Upper lobe of right lung (tissue), 1 donor: Measurements from ENCODE around the gene EXD1. TPM values are rescaled to one million over a fixed set of nuclear protein-coding genes. Genes with fewer than 3 reads are reported as not detected.

ENCODE experiments used
- ATAC-seq: fragments of 200-7000 bp; cut with Tn5 transposase; one replicate; pipeline ENCODE4 v1.9.1; 2020; ENCODE audit warnings: mild to moderate bottlenecking, moderate library complexity
- DNase-seq: peaks from one replicate; pipeline ENCODE4 v3.0.0-alpha.2; 2020
- H3K27ac ChIP-seq: fragments of 200-600 bp; one replicate; pipeline ENCODE4 v1.8.0; 2022
- H3K27me3 ChIP-seq: fragments of 200-600 bp; one replicate; pipeline ENCODE4 v1.8.0; 2022; ENCODE audit warnings: mild to moderate bottlenecking
- H3K36me3 ChIP-seq: fragments of 200-600 bp; one replicate; pipeline ENCODE4 v1.8.0; 2022
- H3K4me1 ChIP-seq: fragments of 200-600 bp; one replicate; pipeline ENCODE4 v1.8.0; 2022
- H3K4me3 ChIP-seq: fragments of 200-600 bp; one replicate; pipeline ENCODE4 v1.8.0; 2022; ENCODE audit warnings: mild to moderate bottlenecking
- H3K9me3 ChIP-seq: fragments of 200-600 bp; one replicate; pipeline ENCODE4 v1.8.0; 2022
- CTCF ChIP-seq: fragments of 200-600 bp; IDR thresholded peaks from one replicate; pipeline ENCODE4 v1.8.0; 2022; ENCODE audit warnings: antibody characterized with exemption
- intact Hi-C: fragments of 100-400 bp; cut with DNase I; formaldehyde crosslinking; loops from one replicate; pipeline ENCODE4 v1.11.0; 2022
- total RNA-seq: library from RNA; stranded (reverse); fragmentation: NEBNext Ultra II Directional; extraction: Animal tissue kit (Norgen Biotek cat#: 25700); gene quantifications from one replicate; pipeline ENCODE4 v1.2.1, GENCODE V29; 2021
- donor health status: DM: no; HTN: yes; CAD: no; lungs with severe emphysema.

The EXD1 gene
- total RNA-seq, 1 donor from 2014 or later: not detected

- DNase-seq (no peak), ATAC-seq (no peak)
- no peak for TF ChIP-seq CTCF
- Histone ChIP-seq H3K27me3 (no peaks in the 10 kb centered on the region), H3K36me3 (no peaks in the 10 kb centered on the region), H3K4me1 (peaks cover 9% of the 10 kb centered on the region), H3K4me3 (no peak overlapping the region), H3K27ac (peak overlapping the region; percentile 55), H3K9me3 (no peaks in the 10 kb centered on the region)
- intact Hi-C loops: no loop called here
These were observed 68.8 kb downstream of the EXD1 start for GRCh38 chr15:41161736-41162135.

GRCh38 chr15:41161336-41161735, 69.2 kb downstream of the EXD1 start:
- no peak for DNase-seq
- ATAC-seq: no peak
- peak overlapping the region; percentile 55 for H3K27ac ChIP-seq
- intact Hi-C loops: no loop called here
- no peaks in the 10 kb centered on the region for H3K9me3 ChIP-seq
- H3K27me3 ChIP-seq: no peaks in the 10 kb centered on the region
- H3K4me1 ChIP-seq: peaks cover 9% of the 10 kb centered on the region
- no peak for TF ChIP-seq CTCF
- H3K36me3 ChIP-seq: no peaks in the 10 kb centered on the region
- H3K4me3 ChIP-seq: no peak overlapping the region

GRCh38 chr15:41160639-41161315, 69.8 kb downstream of the EXD1 start:
- TF ChIP-seq CTCF: no peak
- intact Hi-C loops: no loop called here
- Histone ChIP-seq H3K36me3 (no peaks in the 10 kb centered on the region), H3K9me3 (no peaks in the 10 kb centered on the region), H3K27me3 (no peaks in the 10 kb centered on the region), H3K4me1 (peaks cover 9% of the 10 kb centered on the region), H3K4me3 (no peak overlapping the region), H3K27ac (peak overlapping the region; percentile 55)
- ATAC-seq: no peak
- peak; percentile 67 for DNase-seq

GRCh38 chr15:41154412-41154811, 76.1 kb downstream of the EXD1 start:
- no peak overlapping the region for H3K4me3 ChIP-seq
- no peaks in the 10 kb centered on the region for H3K4me1 ChIP-seq
- ATAC-seq: peak; percentile 48
- H3K27ac ChIP-seq: no peak overlapping the region
- H3K9me3 ChIP-seq: no peaks in the 10 kb centered on the region
- intact Hi-C loops: no loop called here
- no peak for DNase-seq
- no peaks in the 10 kb centered on the region for H3K36me3 ChIP-seq
- TF ChIP-seq CTCF: no peak
- no peaks in the 10 kb centered on the region for H3K27me3 ChIP-seq

- DNase-seq (no peak), ATAC-seq (no peak)
- no peak for TF ChIP-seq CTCF
- Histone ChIP-seq H3K4me1 (no peaks in the 10 kb centered on the region), H3K4me3 (no peak overlapping the region), H3K27ac (no peak overlapping the region), H3K36me3 (no peaks in the 10 kb centered on the region), H3K9me3 (no peaks in the 10 kb centered on the region), H3K27me3 (no peaks in the 10 kb centered on the region)
- intact Hi-C loops: no loop called here
These were observed 76.8 kb downstream of the EXD1 start for GRCh38 chr15:41153733-41154132.
